GM19240 (cell line): Measurements from ENCODE around the gene TEC.
"Not testable (repeated sequence)": the region's sequence is repeated elsewhere in the genome, so short reads cannot be mapped to it uniquely, and the experiment has no call there.

Source experiments
- DNase-seq: peaks from one replicate; pipeline ENCODE4 v3.0.0; 2011; ENCODE audit warnings: low spot score; ENCODE audit not compliant: insufficient read length

The TEC gene

DNA sequence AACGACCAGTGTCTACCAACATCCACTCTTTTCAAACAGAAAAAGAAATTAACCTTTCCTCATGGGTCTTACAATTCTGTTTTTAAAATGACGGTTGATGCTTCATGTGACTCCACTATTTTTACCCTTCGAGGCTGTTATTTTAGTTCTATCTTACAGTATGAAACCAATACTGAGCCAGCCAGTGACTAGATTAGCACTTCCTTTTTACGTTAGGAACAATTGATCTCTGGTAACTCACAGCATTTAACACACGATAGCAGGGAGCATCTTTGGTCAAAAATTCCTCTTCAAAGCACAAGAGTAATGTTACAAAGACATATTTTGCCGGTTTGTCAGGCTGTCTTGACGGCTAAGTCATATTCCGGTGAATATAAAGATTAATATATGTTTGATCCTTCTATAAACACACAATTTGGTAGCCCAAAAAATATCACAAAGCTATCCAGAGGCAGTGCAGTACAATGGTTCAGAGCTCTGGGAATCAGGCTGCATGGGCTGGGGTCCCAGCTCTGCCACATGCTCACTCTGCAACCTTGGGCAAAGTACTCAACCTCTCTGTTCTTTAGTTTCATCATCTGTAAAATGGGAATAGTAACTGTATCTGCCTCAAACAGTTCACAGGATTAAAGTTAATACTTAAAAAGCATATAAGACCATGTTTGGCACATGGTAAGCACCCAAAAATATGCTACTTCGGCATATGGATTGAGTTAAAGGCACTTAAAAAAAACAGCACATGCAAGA is 72.7 kb downstream of the TEC start:
- no peak for DNase-seq

DNA sequence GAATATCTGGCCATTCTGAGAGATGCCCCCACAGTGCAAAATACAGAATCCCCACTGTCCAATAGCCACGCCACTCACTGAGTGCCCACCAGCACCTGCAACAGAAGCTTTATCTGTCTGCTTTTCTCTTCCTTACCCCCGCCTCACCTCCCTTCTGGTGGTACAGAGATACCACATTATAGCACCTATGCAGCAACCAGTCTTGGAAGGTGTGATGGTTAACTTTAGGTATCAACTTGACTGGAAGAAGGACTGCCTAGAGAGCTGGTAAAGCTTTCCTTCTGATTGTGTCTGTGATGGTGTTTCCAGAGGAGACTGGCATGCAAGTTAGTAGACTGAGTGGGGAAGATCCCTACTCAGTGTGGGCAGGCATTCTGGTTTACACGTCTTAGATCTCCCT is 73.8 kb downstream of the TEC start:
- no peak for DNase-seq

DNA sequence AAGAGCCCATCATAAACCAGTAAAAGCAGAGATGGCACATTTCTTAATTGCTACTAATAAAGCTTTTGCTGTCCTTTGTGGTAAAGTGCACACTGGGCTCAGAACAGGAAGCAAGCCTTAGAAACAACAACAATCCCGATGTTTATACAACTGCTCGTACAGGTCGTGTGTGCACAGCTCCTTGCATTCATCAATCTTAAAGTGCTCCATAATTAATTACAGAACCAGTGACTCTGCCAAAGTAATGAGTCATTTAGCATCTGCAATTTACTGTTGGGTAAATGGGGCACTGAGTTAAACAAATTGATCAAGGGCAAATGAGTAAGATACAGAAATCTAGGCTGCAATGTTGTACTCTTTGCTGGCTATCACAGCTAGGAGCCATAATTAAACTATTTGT is 74.3 kb downstream of the TEC start:
- DNase-seq: no peak

DNA sequence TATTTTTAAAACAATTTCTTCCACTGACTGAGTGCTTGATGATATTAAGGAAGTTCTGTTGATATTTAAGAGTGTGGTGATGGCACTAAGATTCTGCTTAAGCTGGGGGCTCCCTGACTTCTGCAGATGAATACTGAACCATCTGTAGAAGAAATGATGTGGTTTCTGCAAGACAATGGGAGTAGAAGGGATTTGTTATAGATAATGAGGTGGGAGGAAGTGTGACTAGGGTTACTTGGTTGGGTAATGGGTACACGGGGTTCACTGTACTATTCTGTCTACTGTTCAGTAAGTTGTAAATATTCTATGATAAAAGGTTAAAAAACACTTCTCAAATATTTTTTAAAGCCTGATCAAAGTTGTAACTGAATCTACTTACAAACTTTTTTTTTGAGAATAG is 74.7 kb downstream of the TEC start:
- no peak for DNase-seq

DNA sequence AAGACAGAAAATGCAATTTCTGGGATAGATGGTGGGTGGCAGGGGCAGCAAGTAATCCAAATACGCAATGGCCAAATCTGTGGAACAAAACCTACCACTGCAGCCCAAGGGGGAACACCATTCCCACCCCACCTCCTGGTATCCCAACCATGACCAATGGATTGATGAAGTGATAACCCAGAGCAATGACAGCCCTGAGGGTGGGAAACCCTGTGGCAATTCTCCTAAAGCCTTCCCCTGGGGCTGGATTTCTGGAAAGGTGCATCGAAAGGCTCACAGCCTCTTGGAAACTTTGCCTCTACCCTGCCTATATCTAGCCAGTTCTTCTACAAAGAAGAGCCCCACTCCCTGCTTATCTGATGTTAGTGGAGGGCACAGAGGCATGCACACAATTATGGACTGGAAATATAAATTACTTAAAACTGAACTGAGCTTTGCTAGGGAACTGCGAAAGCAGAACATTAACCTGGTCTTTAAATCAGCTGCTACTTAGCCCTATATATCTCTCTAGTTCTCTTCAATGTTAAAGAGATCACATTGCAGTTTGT is 75.6 kb downstream of the TEC start:
- no peak for DNase-seq

DNA sequence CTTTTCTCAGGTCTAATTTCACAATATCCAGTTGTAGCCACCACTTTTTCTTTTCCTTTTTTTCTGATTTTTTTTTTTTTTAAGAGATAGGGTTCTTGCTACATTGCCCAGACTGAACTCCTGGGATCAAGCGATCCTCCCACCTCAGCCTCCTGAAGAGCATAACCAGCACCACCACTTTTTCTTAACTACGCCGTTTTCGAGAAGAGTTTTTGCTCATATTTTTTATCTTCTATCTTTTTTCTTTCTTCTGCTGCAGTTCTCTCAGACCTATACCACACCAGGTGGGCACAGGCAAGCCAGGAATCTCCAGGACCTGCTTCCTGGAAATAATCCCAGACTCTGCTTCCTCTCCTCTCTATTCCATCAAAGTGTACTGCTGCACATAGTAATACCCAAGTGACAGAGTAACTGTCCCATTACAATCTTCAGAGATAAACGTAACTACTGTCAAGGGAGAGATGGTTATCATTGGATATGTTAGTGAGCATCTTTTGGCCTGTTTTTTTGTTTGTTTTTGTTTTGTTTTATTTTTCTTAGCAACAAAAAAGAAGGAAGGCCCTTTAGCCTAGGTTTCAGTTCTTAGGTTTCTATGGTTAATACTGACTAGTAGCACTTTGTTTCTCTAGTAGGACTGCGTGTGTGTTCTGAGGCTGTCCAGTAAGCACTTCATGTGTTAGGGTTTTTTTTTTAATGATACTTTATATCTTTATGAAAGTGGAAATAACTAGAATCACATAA is 76.4 kb downstream of the TEC start:
- DNase-seq: no peak

DNA sequence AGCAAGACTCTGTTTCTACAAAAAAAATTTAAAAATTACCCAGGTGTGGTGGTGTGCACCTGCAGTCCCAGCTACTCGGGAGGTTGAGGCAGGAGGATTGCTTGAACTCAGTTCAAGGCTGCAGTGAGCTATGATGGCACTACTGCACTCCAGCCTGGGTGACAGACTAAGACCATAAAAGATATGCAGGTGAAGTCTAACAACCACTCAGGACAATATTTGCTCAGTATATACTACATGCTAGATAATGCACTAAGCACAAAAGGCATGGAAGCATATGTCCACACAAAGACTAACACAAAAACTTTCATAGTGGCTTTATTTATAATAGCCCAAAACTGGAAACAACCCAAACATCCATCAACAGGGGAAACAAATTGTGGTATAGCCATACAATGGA is 77.9 kb downstream of the TEC start:
- DNase-seq: no peak

DNA sequence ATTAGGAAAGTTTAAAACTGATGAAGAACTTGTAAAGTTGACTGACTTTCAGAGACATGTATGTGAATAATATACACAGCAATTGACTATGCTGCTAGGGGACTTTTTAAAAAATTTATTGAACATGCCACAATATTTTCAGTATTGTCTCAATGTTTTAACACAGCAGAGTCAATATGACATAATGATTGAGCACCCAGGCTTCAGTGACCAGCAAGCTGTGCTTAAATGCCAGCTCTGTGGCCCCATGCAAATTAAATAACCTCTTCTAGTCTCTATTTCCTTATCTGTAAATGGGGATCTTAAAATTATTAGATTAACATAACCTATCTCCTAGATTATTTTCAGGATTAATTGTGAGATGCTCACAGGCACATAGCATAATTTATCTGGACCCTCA is 78.8 kb downstream of the TEC start:
- no peak for DNase-seq

DNA sequence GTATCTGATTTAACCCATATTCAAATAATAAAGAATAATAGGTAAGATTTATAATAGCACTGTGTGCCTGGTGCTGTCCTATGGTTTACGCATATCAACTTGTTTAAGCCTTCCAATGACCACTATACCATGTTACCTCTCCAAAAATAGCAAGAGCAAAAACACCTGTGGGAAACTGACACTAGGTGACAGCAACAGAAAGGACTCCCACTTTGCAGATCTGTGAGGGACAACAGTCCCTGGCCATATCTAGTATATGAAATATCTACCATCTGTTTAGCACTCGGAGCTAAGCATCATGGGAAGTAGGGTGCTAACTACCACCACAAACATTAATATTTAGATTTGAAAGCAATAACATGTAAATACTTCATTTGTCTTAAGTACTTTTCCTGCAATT is 79.9 kb downstream of the TEC start:
- no peak for DNase-seq

DNA sequence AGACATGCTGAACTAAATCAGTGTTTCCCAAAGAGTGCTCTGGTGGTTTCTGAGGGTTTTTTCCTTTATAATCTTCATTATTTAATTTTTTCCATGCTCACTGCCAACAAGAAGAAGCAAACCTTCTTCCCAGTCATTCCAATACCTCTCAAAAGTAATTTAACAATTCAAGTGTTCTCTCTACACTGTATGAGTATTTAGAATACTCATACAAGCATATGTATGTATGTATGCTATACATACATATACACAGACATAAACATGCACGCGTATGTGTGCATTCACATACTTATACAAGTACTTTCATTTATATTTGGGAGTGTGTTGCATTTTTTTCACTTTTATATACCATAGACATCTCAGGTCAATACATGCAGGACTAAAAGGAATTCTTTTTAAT is 81.2 kb downstream of the TEC start:
- no peak for DNase-seq

DNA sequence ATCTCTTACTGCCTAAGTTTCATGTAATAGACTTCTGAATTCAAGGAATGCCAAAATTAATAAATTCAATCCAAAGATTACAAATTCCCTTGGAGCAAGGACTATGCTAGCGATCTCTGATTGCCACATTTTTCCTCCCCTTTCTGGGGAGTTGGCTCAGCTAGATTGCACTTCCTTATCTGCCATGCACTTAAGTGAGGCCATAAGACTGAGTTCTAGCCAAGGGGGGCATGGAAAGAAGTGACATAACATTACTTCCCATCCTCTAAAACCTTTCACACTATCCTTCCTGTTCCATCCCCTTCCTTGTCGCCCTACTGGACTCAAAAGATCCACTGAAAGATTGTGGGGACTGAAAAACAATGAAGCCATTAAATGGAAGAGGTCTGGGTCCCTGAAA is 81.8 kb downstream of the TEC start:
- DNase-seq: no peak

DNA sequence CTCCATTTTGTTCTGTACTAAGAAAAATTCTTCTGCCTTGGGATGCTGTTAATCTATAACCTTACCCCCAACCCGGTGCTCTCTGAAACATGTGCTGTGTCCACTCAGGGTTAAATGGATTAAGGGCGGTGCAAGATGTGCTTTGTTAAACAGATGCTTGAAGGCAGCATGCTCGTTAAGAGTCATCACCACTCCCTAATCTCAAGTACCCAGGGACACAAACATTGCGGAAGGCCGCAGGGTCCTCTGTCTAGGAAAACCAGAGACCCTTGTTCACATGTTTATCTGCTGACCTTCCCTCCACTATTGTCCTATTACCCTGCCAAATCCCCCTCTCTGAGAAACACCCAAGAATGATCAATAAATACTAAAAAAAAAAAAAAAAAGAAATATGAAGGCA is 82.6 kb downstream of the TEC start:
- DNase-seq: not testable (repeated sequence)

DNA sequence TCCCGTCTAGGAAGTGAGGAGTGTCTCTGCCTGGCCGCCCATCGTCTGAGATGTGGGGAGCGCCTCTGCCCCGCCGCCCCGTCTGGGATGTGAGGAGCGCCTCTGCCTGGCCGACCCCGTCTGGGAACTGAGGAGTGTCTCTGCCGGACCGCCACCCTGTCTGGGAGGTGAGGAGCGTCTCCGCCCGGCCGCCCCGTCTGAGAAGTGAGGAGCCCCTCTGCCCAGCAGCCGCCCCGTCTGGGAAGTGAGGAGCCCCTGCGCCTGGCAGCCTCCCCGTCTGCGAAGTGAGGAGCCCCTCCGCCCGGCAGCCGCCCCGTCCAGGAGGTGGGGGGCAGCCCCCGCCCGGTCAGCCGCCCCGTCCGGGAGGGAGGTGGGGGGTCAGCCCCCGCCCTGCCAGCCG is 83.2 kb downstream of the TEC start:
- not testable (repeated sequence) for DNase-seq

DNA sequence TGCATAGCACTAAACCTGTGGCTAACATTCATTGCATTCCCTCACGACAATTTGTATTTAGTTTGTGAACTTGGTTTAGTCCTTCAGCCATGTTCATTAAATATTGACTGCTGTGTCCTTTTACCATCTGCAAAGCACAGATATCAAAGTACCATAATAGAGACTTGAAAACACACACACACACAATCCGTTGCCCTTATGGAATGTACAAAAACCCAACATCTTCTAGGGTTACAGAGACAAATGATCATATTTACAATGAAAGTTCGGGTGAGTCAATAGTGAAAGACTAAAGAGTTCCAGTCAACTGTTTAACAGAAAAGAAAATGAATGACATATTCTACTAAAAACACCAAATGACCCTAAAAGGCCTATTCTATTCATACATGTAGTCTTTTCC is 84.8 kb downstream of the TEC start:
- no peak for DNase-seq

DNA sequence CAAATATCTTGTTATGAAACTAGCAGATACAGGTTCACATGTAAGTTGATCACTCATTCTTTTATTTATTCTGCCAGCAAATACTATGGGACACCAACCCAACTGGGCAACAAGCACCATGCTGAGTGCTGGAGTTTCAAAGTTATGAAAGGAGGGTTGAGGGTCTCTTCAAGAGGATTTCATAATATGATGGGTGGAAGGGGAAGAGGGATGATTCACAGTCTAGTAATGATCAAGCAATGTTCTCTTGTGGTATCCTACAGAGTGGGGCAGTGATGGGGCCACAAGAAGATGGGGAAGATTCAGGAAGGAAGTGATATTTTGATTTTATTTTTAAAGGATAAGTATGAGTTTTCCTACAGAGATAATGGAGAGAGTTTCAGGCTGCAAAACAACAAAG is 89.4 kb downstream of the TEC start:
- DNase-seq: no peak

DNA sequence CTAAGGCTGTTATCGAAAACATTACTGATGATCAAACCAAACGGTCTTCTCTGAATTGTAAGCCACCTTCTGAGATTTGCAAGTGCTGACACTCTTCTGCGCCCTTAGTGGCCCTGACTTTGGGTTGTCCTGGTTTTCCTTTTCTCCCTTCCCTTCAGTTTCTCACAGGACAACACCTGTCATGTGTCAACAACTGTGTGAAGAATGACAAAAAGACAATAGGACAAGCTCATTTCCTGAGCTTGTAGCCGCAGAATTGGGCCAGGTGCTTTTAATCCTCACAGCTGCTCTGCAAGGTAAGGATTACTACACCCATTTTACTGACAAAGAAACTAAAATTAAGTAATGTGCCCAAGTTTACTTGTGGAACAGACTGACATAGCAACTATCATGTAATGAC is 90.7 kb downstream of the TEC start:
- DNase-seq: no peak

DNA sequence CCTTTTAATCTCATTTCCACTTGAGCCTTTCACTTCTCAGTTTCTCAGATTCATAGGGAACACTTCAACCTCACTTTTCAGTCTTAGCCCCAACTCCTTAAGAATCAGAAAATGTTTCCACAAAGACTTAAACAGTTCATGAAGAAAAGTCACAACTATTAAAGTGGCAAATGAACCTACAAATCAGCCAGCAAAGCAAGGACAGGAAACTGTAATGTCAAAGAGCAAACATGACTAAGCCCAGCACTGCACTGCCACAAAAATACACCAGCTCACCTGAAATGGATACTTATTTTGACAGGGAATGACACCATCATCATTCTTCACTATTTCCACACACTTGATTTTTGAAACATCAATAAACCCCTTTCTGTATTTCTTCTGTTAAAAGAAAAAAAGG is 93.8 kb downstream of the TEC start:
- DNase-seq: no peak

DNA sequence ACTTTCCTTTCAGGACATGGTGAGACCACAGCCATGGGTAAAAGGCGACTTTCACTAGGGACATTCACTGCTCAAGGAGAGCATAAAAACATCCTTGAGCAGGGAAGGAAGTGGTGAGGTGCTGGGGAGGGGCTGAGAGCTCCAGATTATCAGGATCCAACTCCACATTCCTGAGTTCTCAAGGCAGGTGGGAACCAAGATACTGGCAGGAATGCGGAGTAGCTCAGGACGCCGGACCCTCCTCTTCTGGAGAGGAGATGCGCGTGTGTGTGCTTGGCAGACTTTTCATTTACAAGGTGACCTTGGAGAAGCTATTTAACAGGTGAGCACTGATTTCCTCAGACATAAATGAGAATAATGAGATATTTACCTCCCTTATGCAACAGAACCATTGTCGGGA is 94.3 kb downstream of the TEC start:
- no peak for DNase-seq

DNA sequence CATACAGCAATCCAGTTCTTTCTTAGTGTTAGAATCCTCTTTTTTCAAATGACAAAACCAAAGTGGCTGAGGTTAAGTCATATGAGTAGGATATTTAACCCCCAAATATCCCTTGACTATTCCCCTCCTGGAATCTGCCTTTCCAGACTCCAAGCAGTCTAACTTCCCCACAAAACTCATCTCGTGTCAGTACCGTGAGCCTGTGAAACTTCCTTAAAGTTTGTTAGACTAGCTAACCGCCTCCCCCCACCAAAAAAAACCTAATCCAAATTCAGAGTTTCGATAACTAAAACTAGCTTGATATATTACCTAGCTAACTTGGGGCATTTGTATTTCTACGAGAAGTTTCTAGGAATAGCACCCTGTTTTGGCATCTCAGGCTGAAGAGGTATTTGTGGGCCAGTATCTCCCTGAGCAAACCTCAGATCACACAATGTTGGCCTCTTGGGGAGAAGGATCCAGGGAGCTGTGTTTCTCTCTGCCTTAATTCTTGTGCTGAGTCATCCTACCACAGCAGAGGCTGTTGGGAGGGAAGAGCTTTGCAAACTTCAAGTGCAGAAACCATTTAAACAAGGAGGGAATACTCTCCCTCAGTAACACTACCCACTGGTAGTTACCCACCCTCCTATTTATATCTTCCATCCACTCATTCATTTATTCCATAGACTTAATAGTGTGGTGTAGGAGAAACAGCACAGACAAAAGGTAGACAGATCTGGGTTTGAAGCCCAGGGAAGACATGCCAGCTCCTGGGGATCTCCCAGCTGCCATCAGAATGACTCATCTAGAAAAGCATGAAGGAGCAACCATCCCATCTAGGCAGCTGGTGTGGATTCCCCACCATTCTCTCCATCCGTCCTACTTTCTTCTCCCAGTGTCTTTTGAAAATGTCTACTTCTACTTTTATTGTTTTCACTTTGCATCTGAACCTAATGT is 96.3 kb downstream of the TEC start:
- DNase-seq: no peak

DNA sequence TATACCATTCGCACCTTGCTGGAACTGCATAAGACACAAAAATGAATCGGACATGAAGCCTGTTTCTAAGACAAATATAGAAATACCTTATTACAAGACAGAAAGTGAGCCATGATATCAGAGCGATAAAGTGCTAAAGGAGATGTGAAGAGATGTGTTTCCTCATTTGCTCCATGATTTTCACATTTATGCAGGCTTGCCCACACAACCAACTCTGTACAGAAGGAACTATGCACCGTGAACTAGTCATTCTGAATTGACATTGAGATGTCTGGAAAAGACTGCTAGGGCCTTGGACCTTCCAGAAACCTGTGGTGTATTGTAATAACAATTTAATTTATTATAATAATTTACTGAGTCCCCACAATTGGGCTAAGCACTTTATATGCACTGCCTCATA is 97.0 kb downstream of the TEC start:
- DNase-seq: no peak

DNA sequence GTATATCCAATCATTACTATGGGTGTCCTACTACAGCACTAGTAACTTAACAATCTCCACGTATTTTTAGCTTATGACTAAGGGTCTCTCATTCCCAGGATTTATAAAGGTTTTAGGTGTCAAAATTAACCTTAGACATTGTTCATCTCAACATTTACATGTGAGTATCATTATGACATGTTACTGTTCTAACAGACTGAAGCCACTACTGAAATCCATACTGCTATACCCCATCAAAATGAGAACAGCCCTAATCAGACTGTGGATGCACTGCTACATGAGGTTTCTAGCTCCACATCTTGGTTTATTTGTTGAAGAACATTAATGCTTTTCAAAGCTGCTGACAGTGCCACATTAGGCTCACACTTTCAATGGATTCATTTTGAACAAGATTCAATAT is 100.0 kb downstream of the TEC start:
- no peak for DNase-seq
